HEK293 (cell line): ENCODE results near the gene HMX3.
A peak's percentile ranks its signal among the peaks of the same experiment; 100 is the strongest.

ENCODE experiments used
- BCL11A ChIP-seq: fragments of 450-650 bp; formaldehyde crosslinking; IDR thresholded peaks from 2 replicates; pipeline ENCODE4 v1.5.1; 2016; ENCODE audit warnings: low read depth, missing biosample characterization, missing genetic modification characterization
- KLF1 ChIP-seq: fragments of 450-650 bp; formaldehyde crosslinking; IDR thresholded peaks from 2 replicates; pipeline ENCODE4 v1.5.1; 2016; ENCODE audit warnings: missing biosample characterization, missing genetic modification characterization
- KLF10 ChIP-seq: fragments of 450-650 bp; IDR thresholded peaks from 2 replicates; pipeline ENCODE4 v1.5.1; 2018; ENCODE audit warnings: missing biosample characterization, mild to moderate bottlenecking, missing genetic modification characterization
- KLF7 ChIP-seq: fragments of 450-650 bp; formaldehyde crosslinking; IDR thresholded peaks from 2 replicates; pipeline ENCODE4 v1.5.1; 2016; ENCODE audit warnings: missing biosample characterization, missing genetic modification characterization, borderline replicate concordance
- MYNN ChIP-seq: fragments of 450-650 bp; formaldehyde crosslinking; IDR thresholded peaks from 2 replicates; pipeline ENCODE4 v1.5.1; 2016; ENCODE audit warnings: missing biosample characterization, missing genetic modification characterization, borderline replicate concordance
- SCRT2 ChIP-seq: fragments of 450-650 bp; formaldehyde crosslinking; IDR thresholded peaks from 2 replicates; pipeline ENCODE4 v1.5.1; 2016; ENCODE audit warnings: missing biosample characterization, missing genetic modification characterization
- SETDB1 ChIP-seq: IDR thresholded peaks from one replicate; pipeline ENCODE4 v1.6.1; 2017; ENCODE audit warnings: mild to moderate bottlenecking, low read length, moderate library complexity, mixed read lengths; ENCODE audit not compliant: insufficient read length
- YY1 ChIP-seq: fragments of 450-650 bp; formaldehyde crosslinking; IDR thresholded peaks from 2 replicates; pipeline ENCODE4 v1.5.1; 2018; ENCODE audit warnings: missing biosample characterization, missing genetic modification characterization
- ZBTB20 ChIP-seq: fragments of 450-650 bp; formaldehyde crosslinking; IDR thresholded peaks from 2 replicates; pipeline ENCODE4 v1.5.1; 2016; ENCODE audit warnings: missing biosample characterization, missing genetic modification characterization
- ZBTB48 ChIP-seq: fragments of 450-650 bp; formaldehyde crosslinking; IDR thresholded peaks from 2 replicates; pipeline ENCODE4 v1.5.1; 2016; ENCODE audit warnings: missing biosample characterization, missing genetic modification characterization
- ZFP3 ChIP-seq: fragments of 450-650 bp; formaldehyde crosslinking; IDR thresholded peaks from 2 replicates; pipeline ENCODE4 v1.5.1; 2016; ENCODE audit warnings: low read depth, missing biosample characterization, missing genetic modification characterization
- ZIC2 ChIP-seq: fragments of 450-650 bp; formaldehyde crosslinking; IDR thresholded peaks from 2 replicates; pipeline ENCODE4 v1.5.1; 2016; ENCODE audit warnings: missing biosample characterization, missing genetic modification characterization
- ZNF2 ChIP-seq: fragments of 450-650 bp; formaldehyde crosslinking; IDR thresholded peaks from 2 replicates; pipeline ENCODE4 v1.5.1; 2016; ENCODE audit warnings: missing biosample characterization, missing genetic modification characterization
- ZNF211 ChIP-seq: fragments of 450-650 bp; formaldehyde crosslinking; IDR thresholded peaks from 2 replicates; pipeline ENCODE4 v1.5.1; 2016; ENCODE audit warnings: low read depth, missing biosample characterization, missing genetic modification characterization
- ZNF239 ChIP-seq: fragments of 450-650 bp; formaldehyde crosslinking; IDR thresholded peaks from 2 replicates; pipeline ENCODE4 v1.5.1; 2016; ENCODE audit warnings: missing biosample characterization, missing genetic modification characterization
- ZNF341 ChIP-seq: fragments of 450-650 bp; formaldehyde crosslinking; IDR thresholded peaks from 2 replicates; pipeline ENCODE4; 2016; ENCODE audit warnings: low read depth, missing biosample characterization, missing genetic modification characterization
- ZNF555 ChIP-seq: fragments of 450-650 bp; formaldehyde crosslinking; conservative IDR thresholded peaks from 2 replicates; pipeline ENCODE4 v1.5.1; 2017; ENCODE audit warnings: missing biosample characterization, mild to moderate bottlenecking, missing genetic modification characterization, inconsistent platforms
- ZNF623 ChIP-seq: fragments of 450-650 bp; formaldehyde crosslinking; IDR thresholded peaks from 2 replicates; pipeline ENCODE4 v1.5.1; 2016; ENCODE audit warnings: missing biosample characterization, missing genetic modification characterization
- ZNF701 ChIP-seq: fragments of 450-650 bp; formaldehyde crosslinking; IDR thresholded peaks from 2 replicates; pipeline ENCODE4 v1.5.1; 2016; ENCODE audit warnings: missing biosample characterization, missing genetic modification characterization
- ZNF791 ChIP-seq: fragments of 450-650 bp; formaldehyde crosslinking; IDR thresholded peaks from 2 replicates; pipeline ENCODE4 v1.5.1; 2016; ENCODE audit warnings: missing biosample characterization, missing genetic modification characterization
- ZNF843 ChIP-seq: fragments of 450-650 bp; formaldehyde crosslinking; IDR thresholded peaks from 2 replicates; pipeline ENCODE4 v1.5.1; 2016; ENCODE audit warnings: missing biosample characterization, missing genetic modification characterization
- ZSCAN16 ChIP-seq: fragments of 450-650 bp; formaldehyde crosslinking; IDR thresholded peaks from 2 replicates; pipeline ENCODE4 v1.5.1; 2016; ENCODE audit warnings: missing biosample characterization, missing genetic modification characterization
- ZSCAN30 ChIP-seq: fragments of 450-650 bp; IDR thresholded peaks from 2 replicates; pipeline ENCODE4 v1.5.1; 2018; ENCODE audit warnings: missing biosample characterization, mild to moderate bottlenecking, missing genetic modification characterization, moderate library complexity
- TF ChIP-seq, protein P1 (sequence below): fragments of 450-650 bp; formaldehyde crosslinking; IDR thresholded peaks from 2 replicates; pipeline ENCODE4 v1.5.1; 2017; ENCODE audit warnings: missing biosample characterization, missing genetic modification characterization
- TF ChIP-seq, protein P2 (sequence below): fragments of 450-650 bp; formaldehyde crosslinking; IDR thresholded peaks from 2 replicates; pipeline ENCODE4 v1.5.1; 2017; ENCODE audit warnings: missing biosample characterization, missing genetic modification characterization
- TF ChIP-seq, protein P3 (sequence below): fragments of 450-650 bp; formaldehyde crosslinking; IDR thresholded peaks from 2 replicates; pipeline ENCODE4 v1.5.1; 2016; ENCODE audit warnings: missing biosample characterization, missing genetic modification characterization
- TF ChIP-seq, protein P4 (sequence below): fragments of 450-650 bp; formaldehyde crosslinking; IDR thresholded peaks from 2 replicates; pipeline ENCODE4 v1.5.1; 2016; ENCODE audit warnings: missing biosample characterization, missing genetic modification characterization
- TF ChIP-seq, protein P5 (sequence below): fragments of 450-650 bp; formaldehyde crosslinking; IDR thresholded peaks from 2 replicates; pipeline ENCODE4 v1.5.1; 2016; ENCODE audit warnings: missing biosample characterization, missing genetic modification characterization

The HMX3 gene

DNA sequence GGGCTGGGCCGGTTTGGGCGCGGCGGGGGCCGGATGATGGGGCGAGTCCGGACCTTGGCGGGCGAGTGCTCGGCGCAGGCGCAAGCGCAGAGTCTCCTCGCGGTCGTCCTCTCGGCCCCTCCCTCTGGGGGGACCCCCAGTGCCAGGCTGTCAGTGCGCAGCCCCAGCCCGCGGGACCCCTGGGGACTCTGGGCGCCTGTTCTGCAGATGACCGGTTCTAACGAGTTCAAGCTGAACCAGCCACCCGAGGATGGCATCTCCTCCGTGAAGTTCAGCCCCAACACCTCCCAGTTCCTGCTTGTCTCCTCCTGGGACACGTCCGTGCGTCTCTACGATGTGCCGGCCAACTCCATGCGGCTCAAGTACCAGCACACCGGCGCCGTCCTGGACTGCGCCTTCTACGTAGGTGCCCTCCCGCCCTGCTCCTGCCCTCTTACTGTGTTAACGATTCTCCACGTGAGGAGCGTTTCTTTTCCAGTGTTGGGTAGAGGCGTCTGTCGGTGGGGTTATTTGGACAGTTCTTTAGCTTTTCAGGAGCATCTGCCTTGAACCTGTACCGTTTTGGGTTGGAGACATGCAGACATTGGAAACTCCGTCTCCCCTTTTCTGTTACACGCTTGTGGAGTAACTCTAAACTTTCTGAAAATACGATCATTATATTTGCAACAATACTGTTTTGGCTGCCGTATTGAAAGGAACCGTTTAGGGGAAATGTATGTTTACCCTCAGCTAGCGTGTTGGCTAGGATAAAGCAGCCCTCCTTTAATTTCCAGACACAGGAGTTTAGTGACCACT lies 19.1 kb downstream of the HMX3 start (continued):
- TF ChIP-seq, protein P1, sequence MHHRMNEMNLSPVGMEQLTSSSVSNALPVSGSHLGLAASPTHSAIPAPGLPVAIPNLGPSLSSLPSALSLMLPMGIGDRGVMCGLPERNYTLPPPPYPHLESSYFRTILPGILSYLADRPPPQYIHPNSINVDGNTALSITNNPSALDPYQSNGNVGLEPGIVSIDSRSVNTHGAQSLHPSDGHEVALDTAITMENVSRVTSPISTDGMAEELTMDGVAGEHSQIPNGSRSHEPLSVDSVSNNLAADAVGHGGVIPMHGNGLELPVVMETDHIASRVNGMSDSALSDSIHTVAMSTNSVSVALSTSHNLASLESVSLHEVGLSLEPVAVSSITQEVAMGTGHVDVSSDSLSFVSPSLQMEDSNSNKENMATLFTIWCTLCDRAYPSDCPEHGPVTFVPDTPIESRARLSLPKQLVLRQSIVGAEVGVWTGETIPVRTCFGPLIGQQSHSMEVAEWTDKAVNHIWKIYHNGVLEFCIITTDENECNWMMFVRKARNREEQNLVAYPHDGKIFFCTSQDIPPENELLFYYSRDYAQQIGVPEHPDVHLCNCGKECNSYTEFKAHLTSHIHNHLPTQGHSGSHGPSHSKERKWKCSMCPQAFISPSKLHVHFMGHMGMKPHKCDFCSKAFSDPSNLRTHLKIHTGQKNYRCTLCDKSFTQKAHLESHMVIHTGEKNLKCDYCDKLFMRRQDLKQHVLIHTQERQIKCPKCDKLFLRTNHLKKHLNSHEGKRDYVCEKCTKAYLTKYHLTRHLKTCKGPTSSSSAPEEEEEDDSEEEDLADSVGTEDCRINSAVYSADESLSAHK (tag by site-specific recombination), result no peak
- TF ChIP-seq, protein P2, sequence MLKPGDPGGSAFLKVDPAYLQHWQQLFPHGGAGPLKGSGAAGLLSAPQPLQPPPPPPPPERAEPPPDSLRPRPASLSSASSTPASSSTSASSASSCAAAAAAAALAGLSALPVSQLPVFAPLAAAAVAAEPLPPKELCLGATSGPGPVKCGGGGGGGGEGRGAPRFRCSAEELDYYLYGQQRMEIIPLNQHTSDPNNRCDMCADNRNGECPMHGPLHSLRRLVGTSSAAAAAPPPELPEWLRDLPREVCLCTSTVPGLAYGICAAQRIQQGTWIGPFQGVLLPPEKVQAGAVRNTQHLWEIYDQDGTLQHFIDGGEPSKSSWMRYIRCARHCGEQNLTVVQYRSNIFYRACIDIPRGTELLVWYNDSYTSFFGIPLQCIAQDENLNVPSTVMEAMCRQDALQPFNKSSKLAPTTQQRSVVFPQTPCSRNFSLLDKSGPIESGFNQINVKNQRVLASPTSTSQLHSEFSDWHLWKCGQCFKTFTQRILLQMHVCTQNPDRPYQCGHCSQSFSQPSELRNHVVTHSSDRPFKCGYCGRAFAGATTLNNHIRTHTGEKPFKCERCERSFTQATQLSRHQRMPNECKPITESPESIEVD (tag by site-specific recombination), result no peak
- TF ChIP-seq MYNN (tag by site-specific recombination) (no peak), ZSCAN16 (tag by site-specific recombination) (no peak), ZBTB48 (peak; percentile 49; the same call in 1 of the 2 replicates), KLF10 (tag by site-specific recombination) (no peak), ZNF791 (tag by site-specific recombination) (no peak), ZNF555 (tag by site-specific recombination) (no peak), ZFP3 (tag by site-specific recombination) (no peak), ZSCAN30 (tag by site-specific recombination) (no peak; the same call in 1 of the 2 replicates), ZNF239 (tag by site-specific recombination) (no peak), ZNF623 (tag by site-specific recombination) (no peak), ZIC2 (tag by site-specific recombination) (peak; percentile 76), YY1 (tag by site-specific recombination) (0 out of 2 replicates have a peak, but pooled peaks have one; percentile 19), BCL11A (tag by site-specific recombination) (no peak), KLF1 (0 out of 2 replicates have a peak, but pooled peaks have one; percentile 26), ZNF211 (tag by site-specific recombination) (no peak), KLF7 (tag by site-specific recombination) (no peak), ZNF2 (tag by site-specific recombination) (0 out of 2 replicates have a peak, but pooled peaks have one; percentile 6), ZBTB20 (tag by site-specific recombination) (no peak), SCRT2 (tag by site-specific recombination) (no peak), SETDB1 (no peak), ZNF341 (tag by site-specific recombination) (0 out of 2 replicates have a peak, but pooled peaks have one; percentile 13), ZNF843 (no peak), ZNF701 (no peak)
- TF ChIP-seq, protein P3, sequence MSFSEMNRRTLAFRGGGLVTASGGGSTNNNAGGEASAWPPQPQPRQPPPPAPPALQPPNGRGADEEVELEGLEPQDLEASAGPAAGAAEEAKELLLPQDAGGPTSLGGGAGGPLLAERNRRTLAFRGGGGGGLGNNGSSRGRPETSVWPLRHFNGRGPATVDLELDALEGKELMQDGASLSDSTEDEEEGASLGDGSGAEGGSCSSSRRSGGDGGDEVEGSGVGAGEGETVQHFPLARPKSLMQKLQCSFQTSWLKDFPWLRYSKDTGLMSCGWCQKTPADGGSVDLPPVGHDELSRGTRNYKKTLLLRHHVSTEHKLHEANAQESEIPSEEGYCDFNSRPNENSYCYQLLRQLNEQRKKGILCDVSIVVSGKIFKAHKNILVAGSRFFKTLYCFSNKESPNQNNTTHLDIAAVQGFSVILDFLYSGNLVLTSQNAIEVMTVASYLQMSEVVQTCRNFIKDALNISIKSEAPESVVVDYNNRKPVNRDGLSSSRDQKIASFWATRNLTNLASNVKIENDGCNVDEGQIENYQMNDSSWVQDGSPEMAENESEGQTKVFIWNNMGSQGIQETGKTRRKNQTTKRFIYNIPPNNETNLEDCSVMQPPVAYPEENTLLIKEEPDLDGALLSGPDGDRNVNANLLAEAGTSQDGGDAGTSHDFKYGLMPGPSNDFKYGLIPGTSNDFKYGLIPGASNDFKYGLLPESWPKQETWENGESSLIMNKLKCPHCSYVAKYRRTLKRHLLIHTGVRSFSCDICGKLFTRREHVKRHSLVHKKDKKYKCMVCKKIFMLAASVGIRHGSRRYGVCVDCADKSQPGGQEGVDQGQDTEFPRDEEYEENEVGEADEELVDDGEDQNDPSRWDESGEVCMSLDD, result peak; percentile 71
- TF ChIP-seq, protein P4, sequence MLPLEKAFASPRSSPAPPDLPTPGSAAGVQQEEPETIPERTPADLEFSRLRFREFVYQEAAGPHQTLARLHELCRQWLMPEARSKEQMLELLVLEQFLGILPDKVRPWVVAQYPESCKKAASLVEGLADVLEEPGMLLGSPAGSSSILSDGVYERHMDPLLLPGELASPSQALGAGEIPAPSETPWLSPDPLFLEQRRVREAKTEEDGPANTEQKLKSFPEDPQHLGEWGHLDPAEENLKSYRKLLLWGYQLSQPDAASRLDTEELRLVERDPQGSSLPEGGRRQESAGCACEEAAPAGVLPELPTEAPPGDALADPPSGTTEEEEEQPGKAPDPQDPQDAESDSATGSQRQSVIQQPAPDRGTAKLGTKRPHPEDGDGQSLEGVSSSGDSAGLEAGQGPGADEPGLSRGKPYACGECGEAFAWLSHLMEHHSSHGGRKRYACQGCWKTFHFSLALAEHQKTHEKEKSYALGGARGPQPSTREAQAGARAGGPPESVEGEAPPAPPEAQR (tag by site-specific recombination), result no peak
- TF ChIP-seq, protein P5, sequence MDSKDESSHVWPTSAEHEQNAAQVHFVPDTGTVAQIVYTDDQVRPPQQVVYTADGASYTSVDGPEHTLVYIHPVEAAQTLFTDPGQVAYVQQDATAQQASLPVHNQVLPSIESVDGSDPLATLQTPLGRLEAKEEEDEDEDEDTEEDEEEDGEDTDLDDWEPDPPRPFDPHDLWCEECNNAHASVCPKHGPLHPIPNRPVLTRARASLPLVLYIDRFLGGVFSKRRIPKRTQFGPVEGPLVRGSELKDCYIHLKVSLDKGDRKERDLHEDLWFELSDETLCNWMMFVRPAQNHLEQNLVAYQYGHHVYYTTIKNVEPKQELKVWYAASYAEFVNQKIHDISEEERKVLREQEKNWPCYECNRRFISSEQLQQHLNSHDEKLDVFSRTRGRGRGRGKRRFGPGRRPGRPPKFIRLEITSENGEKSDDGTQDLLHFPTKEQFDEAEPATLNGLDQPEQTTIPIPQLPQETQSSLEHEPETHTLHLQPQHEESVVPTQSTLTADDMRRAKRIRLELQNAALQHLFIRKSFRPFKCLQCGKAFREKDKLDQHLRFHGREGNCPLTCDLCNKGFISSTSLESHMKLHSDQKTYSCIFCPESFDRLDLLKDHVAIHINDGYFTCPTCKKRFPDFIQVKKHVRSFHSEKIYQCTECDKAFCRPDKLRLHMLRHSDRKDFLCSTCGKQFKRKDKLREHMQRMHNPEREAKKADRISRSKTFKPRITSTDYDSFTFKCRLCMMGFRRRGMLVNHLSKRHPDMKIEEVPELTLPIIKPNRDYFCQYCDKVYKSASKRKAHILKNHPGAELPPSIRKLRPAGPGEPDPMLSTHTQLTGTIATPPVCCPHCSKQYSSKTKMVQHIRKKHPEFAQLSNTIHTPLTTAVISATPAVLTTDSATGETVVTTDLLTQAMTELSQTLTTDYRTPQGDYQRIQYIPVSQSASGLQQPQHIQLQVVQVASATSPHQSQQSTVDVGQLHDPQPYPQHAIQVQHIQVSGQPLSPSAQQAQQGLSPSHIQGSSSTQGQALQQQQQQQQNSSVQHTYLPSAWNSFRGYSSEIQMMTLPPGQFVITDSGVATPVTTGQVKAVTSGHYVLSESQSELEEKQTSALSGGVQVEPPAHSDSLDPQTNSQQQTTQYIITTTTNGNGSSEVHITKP (tag by site-specific recombination), result 0 out of 2 replicates have a peak, but pooled peaks have one; percentile 14
